ENCODE results near the gene BRSK1.
"Not testable (repeated sequence)": the region's sequence is repeated elsewhere in the genome, so short reads cannot be mapped to it uniquely, and the experiment has no call there.

BRSK1 gene

DNA sequence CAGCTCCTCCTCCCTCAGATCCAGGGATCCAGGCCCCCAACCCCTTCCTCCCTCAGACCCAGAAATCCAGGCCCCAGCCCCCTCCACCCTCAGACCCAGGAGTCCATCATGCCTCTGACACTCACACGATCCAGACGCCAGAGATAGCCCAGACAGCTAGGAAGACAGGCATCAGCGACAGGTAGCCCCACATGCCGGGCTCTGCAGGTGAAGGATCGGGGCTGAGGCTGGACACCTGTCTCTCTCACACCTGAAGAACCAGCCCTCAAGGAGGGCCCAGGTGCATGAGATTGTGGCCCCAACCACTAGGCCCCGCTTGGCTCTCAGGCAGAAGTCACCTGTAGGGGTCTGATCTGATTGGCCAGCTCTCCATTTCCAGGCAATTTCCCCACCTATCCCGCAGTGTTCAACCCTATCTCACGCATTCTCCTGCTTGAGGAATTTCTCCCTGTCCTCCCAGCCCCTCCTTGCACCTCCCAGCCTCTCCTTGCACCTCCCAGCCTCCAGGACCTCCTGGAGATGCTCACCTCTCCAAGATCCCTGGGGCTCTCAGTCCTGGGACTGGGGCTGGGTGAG, 37.1 kb downstream of the BRSK1 start:
- H3K4me3 ChIP-seq (ENCODE audit: low read depth, low read length), result no peak overlapping the region
- DNase-seq (ENCODE audit: low read depth), result no peak

GRCh38 chr19:55321466-55322137, 37.8 kb downstream of the BRSK1 start:
- no peak for DNase-seq (ENCODE audit: low read depth)
- H3K4me3 ChIP-seq (ENCODE audit: low read depth, low read length), result no peak overlapping the region

DNA sequence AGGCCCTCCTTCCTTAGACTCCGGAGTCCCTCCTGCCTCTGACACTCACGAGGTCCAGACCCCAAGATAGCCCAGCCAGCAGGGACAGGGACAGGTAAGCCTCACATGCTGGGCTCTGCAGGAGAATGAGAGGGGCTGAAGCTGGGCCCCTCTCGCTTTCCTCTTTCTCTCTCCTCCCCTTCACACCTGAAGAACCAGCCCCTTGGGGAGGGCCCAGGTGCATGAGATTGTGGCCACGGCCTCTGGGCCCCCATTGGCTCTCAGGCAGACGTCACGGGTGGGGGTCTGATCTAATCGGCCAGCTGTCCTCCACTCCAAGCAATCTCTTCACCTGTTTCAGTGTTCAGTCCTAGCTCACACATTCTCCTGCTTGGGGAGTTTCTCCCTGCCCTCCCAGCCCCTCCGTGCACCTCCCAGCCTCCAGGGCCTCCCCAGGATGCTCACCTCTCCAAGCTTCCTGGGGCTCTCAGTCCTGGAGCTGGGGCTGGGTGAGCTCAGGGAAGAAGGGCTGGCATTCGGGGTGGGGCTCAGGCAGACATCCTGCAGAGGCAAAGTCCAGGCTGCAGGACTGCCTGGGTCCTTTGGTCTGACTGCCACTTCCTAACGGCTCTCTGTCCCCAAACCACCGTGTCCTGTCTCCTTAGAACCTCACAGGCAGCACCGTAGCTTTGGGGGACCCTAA, 38.5 kb downstream of the BRSK1 start:
- DNase-seq (ENCODE audit: low read depth), result no peak
- H3K4me3 ChIP-seq (ENCODE audit: low read depth, low read length), result no peak overlapping the region

GRCh38 chr19:55324662-55325061, 40.9 kb downstream of the BRSK1 start:
- H3K4me3 ChIP-seq (ENCODE audit: low read depth, low read length), result no peak overlapping the region
- no peak for DNase-seq (ENCODE audit: low read depth)

DNA sequence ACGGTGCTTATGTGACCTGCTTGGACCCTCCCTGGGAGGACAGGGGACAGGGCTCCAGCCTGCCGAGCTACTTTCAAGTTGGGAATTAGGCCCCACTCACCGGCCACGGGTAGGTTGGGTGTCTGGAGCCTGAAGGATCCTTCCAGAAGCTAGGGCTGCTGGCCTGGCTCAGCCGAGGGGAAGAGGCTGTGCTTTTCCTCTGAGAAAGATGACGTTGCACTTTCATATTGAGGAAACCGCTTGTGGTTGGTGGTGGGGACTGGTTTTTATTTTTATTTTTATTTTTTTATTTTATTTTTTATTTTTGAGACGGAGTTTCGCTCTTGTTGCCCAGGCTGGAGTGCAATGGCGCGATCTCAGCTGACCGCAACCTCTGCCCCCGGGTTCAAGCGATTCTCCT, 41.4 kb downstream of the BRSK1 start, which contains the start of gene TMEM150B:
Gene TMEM150B, minus strand, starts transcription at position 170 of the 400 bp plus-strand sequence. CDS start 4,305 bp downstream, outside the sequence.
- no peak within 1 kb of the TSS for H3K4me3 ChIP-seq (ENCODE audit: low read depth, low read length)
- DNase-seq (ENCODE audit: low read depth), result no peak

DNA sequence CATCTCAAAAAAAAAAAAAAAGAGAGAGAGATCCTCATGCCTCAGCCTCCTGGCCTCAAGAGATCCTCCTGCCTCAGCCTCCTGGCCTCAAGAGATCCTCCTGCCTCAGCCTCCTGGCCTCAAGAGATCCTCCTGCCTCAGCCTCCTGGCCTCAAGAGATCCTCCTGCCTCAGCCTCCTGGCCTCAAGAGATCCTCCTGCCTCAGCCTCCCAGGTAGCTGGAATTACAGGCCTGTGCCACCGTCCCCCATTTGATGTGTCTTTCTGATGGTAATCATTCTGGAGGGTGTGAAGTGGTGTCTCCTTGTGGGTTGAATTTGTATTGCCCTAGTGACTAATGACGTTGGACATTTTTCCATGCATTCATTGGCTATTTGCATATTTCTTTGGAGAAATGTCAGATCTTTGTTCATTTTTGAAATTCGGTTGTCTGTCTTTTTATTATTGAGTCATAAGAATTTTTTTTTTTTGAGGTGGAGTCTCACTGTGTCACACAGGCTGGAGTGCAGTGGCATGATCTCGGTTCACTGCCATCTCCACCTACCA, 45.0 kb downstream of the BRSK1 start:
- DNase-seq (ENCODE audit: low read depth); H3K4me3 ChIP-seq (ENCODE audit: low read depth, low read length): not testable (repeated sequence)

- not testable (repeated sequence) for H3K4me3 ChIP-seq (ENCODE audit: low read depth, low read length); DNase-seq (ENCODE audit: low read depth)
Measured at GRCh38 chr19:55329791-55330190, 46.0 kb downstream of the BRSK1 start.

- no peak for DNase-seq (ENCODE audit: low read depth)
- H3K4me3 ChIP-seq (ENCODE audit: low read depth, low read length), result no peak overlapping the region
Measured at GRCh38 chr19:55333870-55334269, 50.1 kb downstream of the BRSK1 start.

GRCh38 chr19:55336101-55336500, 52.3 kb downstream of the BRSK1 start:
- no peak overlapping the region for H3K4me3 ChIP-seq (ENCODE audit: low read depth, low read length)
- no peak for DNase-seq (ENCODE audit: low read depth)

- DNase-seq (ENCODE audit: low read depth), result peak; percentile 100
- H3K4me3 ChIP-seq (ENCODE audit: low read depth, low read length), result peak within 1 kb of the TSS; percentile 71
Measured at GRCh38 chr19:55339105-55339888, 55.5 kb downstream of the BRSK1 start, which contains the start of gene KMT5C. Gene KMT5C, plus strand, starts transcription at chr19:55339876. Its CDS starts 2,061 bp downstream, at chr19:55341937.

DNA sequence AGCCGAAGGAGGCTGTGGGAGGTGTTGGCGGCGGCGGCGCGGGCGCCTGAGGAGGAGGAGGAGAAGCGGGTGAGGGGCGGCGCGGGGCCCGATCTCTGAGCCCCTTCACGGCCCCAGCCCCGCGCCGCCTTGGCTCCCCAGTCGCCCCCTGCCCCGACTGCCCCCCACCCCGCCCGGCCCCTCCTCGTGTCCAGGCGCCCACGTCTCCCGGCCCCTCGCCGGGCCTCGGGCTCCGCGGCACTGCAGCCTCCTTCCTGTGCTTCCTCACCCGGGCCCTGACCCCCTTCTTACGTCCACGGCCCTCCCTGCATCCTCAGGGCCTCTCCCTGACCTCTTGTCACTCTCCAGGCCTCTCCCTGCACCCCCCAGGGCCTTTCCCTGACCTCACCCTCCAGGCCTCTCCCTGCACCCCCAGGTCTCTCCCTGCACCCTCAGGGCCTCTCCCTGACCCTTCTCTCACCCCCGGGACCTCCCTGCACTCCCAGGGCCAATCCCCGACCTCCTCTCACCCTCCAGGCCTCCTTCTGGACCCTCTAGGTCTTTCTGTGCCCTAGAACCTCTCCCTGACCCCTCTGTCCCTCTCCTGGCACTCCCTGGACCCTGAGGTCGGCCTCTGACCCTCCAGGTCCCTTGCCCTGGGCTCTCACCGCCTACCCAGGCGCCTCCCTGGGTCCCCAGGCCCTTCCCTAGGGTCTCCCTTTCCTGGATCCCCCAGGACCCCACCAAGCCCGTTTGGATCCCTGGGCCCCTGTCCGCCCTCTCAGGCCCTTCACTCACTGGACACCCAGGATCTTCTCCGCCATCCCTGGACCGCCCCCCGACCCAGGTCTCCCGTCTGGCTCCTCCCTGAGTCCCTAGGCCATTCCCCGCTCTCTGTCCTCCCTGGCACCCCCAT, 56.3 kb downstream of the BRSK1 start:
- no peak for DNase-seq (ENCODE audit: low read depth)
- peak overlapping the region; percentile 71 for H3K4me3 ChIP-seq (ENCODE audit: low read depth, low read length)

DNA sequence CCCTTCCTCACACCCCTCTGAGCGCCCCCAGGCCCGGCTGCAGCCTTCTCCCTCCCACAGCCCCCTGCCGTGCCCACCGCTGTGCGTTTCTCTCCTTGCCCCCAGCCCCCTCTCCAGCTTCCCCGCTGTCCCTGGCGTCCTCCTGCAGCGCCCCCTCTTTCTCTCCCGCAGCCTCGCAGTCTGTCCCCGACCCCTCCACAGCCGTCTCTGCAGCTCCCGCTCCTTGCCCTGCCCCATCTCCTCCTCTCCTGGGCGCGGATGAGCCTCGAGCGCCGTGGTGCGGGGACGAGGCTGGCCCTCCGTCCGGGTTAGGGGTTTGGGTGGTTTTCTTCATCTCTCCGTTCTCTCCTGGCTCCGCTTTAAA, 57.0 kb downstream of the BRSK1 start:
- no peak for DNase-seq (ENCODE audit: low read depth)
- H3K4me3 ChIP-seq (ENCODE audit: low read depth, low read length), result peak overlapping the region; percentile 71

- DNase-seq (ENCODE audit: low read depth), result peak; percentile 14
- peak overlapping the region; percentile 71 for H3K4me3 ChIP-seq (ENCODE audit: low read depth, low read length)
Measured at GRCh38 chr19:55341171-55341588, 57.4 kb downstream of the BRSK1 start.

- no peak overlapping the region for H3K4me3 ChIP-seq (ENCODE audit: low read depth, low read length)
- no peak for DNase-seq (ENCODE audit: low read depth)
Measured at GRCh38 chr19:55341595-55342531, 58.1 kb downstream of the BRSK1 start.

DNA sequence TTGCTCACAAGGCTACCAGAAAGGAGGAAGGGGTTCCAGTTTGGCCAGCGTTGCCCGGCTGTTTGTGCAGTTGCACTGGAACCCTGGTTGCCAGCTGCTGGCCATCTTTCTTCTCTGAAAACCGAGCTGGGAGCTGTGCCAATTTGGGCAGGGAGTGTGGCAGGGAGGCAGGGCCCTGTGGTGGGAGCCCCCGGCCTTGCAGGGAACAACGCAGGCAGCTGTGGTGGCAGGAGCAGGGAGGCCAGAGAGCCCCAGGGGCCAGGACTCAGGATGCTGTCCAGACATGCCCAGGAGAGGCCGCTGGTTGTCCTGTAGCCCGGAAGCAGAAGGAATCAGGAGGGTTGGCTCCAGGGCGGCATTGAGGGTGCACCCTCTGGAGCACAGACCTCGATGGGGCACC, 60.6 kb downstream of the BRSK1 start:
- no peak for DNase-seq (ENCODE audit: low read depth)
- no peak overlapping the region for H3K4me3 ChIP-seq (ENCODE audit: low read depth, low read length)

DNA sequence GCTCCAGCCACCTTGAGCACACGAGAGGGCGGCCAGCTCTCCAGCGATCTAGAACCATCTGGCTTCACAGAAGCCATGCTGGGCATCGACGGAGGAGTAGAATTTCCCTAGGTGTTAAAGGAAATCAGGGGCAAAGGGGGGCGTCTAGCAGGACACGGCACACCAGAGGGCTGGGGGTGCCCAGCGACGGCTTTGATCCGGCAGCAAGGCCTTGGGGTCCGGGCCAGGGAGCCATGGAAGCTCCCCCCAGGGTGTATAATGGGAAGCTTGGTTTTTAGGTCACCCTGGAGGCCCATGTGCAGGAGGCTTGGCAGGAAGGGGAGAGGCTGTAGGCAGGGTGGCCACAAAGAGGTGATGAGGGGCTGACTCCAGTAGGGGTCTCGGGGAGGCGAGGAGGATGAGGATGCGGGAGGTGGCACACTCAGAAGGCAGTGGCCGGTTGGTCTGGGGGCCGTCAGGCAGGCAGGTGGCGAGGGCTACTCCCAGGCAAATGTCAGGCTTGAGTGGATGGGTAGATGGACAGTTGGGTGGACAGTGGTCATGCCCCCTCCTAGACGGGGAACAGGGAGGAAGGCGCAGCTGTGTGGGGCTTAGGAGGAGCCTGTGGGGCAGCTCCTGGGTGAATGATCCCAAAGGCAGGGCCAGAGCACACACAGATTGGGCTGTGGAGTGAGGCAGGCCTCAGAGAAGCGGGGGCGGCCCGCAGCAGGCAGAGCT, 61.5 kb downstream of the BRSK1 start:
- no peak for DNase-seq (ENCODE audit: low read depth)

More for the DNA sequence above, 61.5 kb downstream of the BRSK1 start:
- no peak overlapping the region for H3K4me3 ChIP-seq (ENCODE audit: low read depth, low read length)

Data from skeletal muscle cell (primary cell).